GM12872 (cell line): ENCODE results near the gene SV2C.

ENCODE experiments used
- TF ChIP-seq, protein P1 (sequence below): IDR thresholded peaks from 3 replicates; pipeline ENCODE4 v1.5.1; 2011; ENCODE audit warnings: low read depth, mild to moderate bottlenecking, low read length, moderate library complexity; ENCODE audit not compliant: insufficient read depth

Gene SV2C

DNA sequence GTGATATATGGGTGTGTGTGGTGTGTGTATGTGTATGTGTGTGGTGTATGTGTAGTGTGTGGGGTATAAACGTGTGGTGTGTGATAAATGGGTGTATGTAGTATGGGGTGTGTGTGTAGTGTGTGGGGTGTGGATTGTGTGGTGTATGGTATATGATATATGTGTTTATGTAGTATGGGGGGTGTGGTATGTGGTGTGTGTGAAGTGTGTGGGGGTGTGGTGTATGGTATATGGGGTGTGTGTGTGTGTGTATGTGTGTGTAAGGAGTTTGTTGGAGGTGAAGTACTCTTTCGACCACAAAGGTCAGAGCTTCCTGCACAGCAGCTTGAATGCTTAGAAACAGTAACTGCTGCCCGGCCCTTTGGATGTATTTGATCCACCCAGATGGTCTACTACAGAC, 174.7 kb downstream of the SV2C start:
- TF ChIP-seq, protein P1, sequence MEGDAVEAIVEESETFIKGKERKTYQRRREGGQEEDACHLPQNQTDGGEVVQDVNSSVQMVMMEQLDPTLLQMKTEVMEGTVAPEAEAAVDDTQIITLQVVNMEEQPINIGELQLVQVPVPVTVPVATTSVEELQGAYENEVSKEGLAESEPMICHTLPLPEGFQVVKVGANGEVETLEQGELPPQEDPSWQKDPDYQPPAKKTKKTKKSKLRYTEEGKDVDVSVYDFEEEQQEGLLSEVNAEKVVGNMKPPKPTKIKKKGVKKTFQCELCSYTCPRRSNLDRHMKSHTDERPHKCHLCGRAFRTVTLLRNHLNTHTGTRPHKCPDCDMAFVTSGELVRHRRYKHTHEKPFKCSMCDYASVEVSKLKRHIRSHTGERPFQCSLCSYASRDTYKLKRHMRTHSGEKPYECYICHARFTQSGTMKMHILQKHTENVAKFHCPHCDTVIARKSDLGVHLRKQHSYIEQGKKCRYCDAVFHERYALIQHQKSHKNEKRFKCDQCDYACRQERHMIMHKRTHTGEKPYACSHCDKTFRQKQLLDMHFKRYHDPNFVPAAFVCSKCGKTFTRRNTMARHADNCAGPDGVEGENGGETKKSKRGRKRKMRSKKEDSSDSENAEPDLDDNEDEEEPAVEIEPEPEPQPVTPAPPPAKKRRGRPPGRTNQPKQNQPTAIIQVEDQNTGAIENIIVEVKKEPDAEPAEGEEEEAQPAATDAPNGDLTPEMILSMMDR, result no peak

DNA sequence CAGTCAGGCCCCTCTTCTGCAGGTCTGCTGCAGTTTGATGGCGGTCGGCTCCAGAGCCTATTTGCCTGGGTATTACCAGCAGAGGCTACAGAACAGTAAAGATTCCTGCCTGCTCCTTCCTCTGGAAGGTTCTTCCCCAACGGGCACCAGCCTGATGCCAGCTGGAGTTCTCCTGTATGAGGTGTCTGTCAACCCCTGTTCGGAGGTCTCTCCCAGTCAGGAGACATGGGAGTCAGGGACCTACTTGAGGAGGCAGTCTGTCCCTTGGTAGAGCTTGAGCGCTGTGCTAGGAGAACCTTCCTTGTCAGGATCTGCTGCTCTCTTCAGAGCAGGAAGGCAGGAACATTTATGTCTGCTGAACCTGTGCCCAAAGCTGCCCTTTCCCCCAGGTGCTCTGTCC, 181.5 kb downstream of the SV2C start:
- TF ChIP-seq, protein P1, result no peak

DNA sequence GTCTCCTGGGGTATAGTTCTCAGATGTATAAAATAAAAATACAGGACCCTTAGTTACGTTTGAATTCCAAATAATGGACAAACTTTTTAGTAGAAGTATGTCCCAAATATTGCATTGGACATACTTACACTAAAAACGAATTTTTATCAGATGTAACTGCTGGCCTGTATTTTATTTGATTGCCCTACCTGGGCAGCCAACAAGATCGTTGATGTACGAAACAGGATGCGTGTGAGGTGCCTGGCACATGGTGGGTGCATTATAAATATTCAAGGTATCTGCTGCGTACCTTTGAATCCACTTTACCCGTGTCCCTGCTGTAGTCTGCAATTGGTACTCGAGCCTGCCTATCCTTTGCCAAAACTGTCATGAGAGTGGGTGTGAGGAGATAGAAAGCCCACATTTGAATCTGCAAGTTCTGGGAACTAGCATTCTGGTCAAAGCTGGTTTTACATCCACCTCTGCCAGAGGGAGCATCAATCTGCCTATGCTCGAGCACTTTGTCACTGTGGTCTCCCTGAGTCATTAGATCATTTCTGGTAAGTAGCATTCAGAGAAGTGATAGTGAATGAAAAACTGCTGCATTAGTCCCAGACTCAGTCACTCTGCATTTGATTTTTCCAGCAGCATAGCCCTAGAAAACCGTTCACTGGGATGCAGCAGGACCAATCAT, 186.2 kb downstream of the SV2C start:
- TF ChIP-seq, protein P1, result no peak

DNA sequence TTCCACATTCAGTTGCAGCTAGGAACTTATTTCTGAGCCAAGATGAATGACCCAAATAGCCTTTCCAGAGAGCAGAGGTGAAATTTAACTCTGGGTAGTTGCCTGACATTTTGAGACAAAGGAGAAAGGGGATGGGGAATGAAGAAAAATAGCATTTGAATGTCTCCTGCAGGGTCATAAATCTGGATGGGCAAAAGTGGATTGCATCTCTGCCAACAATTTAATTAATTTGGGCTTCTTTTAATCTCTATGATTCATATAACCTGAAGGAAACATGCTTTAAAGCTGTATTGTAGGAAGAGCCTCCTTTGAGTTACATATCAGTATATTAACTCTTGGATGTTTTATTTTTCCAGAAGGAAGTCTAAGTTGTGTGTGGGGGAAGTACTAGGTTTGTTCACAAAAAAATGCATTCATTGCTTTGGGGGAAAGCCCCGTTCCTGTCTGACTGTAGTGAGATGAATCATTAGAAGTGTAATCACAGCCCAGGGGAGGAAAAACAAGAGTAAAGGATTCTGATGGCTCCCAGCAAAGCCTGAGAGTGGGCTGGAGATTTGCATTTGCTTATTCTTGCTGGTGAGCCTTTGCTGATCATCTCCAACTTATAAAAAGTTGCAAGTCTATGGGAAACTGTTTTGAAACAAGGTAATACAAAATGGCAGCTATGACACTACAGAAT, 186.9 kb downstream of the SV2C start:
- TF ChIP-seq, protein P1, result no peak

DNA sequence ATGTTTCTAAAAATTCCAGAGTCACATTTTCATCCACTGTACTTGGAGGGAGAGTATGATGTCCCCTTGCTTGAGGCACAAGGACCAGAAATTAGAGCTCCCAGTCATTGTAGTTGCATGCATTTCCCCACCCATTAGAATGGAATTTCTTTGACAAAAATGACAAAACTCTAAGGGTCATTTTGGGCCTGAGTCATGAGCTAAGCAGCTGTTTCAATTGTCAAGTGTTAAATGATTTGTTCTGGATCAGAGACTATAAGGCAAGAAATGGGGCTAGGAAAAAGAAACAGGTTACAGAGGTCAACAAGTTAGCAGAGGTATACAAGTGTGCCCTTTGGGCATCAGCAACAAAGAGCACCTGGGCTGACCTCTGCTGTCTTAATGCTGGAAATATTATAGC, 188.7 kb downstream of the SV2C start:
- TF ChIP-seq, protein P1, result no peak

DNA sequence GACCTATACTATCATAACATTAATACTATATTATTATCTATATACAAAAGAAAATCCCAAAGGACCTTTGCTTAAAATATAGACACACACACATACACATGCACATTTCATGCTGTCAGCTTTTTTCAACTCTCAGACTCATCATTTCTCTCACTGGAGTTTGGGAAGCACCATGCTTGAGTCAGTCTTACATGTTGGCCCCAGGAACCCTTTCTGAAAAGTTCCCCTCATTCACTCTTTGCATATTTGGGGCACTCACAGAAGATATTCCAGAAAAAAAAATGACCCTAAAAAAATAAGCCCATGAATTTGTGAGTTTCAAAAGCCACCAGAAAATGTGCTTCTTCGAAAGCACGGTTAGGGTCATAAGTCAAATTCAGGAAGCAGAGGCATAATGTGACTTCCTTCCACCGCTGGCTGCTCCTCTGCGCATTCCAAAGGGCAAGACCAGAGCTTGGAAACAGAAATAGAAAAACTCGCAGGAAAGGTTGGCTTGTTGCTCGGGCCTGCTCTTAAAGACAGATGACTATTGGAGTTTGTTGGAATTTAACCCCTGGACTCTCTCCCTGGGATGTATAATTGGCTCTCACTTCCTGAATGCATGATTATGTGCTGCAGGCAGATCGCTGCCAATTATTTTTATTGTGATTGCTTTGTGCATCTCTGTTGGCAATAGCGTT, 190.2 kb downstream of the SV2C start:
- TF ChIP-seq, protein P1, result no peak

DNA sequence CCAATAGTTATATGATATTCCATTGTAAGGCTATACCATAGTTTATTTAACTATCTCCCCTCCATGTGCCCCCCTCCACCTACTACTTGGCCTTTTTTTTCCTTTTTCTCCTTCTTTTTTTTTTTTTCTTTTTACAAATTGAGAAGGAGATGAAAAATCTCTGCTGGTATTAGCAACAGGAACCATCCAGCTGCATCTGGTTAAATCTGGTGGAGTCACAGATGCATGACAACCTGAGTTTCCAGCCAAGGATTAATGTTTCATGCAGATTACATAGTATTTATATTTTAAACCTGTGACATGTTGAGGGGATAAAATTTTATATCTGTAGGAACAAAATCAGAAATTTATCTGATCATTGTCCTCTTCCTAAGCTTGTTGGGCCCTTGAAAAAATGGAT, 191.4 kb downstream of the SV2C start:
- TF ChIP-seq, protein P1, result no peak
